ENCODE measurements around the gene TSPAN9.

TSPAN9 gene

DNA sequence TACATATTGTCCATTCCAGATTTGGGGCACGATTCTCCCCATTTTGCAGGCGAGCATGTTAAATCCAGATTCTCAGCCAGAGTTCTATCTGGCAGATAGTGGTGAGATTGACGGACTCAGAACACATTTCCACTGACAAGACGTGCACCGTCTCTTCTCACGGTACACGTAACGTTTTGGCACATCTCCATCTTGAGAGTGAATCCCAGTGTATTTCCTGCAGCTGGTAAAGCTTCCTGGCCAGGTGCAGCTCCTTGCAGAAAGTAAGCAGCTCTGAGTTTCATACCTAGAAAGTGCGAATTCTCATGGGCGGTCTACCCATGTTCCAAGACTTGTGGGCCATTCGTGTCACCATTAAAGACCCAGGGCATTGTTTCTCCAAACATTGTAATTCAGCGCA, 102.6 kb downstream of the TSPAN9 start:
- DNase-seq (ENCODE audit: extremely low read depth in 1 of 2, low read depth in 1 of 2) = no peak

DNA sequence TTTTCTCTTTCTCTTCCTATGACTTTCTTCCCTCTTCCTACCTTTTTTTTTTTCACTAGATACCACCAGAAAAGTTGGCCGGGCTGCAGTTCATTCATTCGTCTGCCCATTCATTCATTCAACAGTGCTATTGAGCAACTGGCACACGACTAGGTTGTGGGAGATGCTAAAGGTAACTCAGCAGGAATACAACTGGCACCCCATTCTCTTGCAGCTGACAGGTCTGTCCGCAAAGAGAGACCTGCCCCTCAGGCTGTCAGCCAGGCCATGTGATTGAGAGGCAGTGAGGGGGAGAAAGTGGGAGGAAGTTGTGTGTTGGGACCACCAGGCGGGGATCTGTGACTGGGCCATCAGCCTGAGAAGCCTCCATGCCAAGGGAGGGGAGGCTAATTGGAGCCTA, 105.2 kb downstream of the TSPAN9 start:
- DNase-seq (ENCODE audit: extremely low read depth in 1 of 2, low read depth in 1 of 2) = no peak

DNA sequence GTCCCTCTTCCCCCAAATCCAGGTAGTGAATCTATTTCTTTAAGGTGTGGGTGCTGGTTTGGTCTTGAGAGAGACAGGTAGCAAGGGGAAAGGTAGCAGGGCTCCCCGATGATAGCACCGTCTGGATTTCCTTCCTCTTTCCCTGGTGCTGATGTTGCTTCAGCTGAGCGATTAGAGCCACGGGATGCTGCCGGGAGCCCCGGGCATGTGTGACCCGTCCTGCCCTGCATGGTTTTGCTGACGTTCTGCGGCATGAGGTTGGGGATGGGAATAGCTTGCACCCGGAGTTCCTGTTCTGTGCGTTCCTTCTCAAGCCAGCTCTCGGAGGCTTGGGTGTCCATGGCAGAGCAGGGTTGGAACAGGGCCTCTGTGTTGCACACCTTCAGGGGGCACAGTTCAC, 107.3 kb downstream of the TSPAN9 start:
- DNase-seq (ENCODE audit: extremely low read depth in 1 of 2, low read depth in 1 of 2) = no peak

DNA sequence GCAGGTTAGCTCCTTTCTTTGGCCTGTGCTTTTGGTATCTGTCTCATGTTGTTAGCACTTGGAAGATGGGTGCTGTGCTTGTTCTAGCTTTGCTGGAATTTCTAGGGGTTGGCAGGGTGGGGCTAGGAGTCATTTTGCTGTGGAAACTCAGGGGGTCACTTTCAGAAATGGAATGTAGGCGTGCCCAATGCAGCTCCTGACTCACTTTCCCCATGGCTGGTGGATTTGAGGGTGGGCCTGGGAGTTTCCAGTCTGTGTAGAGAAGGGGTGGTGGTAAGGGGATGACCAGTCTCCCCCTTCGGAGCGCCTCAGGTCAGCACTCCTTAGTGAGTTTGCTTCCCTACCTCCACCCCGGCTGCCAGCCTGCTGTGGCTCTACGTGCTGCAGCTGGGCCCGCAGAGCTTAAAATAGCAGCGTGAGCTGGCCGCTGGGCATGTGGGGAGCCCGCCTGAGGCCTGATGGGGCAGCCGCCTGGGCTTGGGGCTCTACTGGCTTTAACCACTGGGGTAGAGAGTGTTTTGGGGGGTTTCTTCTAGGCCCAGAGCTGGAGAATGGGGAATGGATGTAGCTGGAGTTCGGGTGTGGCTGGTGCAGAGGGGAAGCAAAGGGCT, 108.2 kb downstream of the TSPAN9 start:
- DNase-seq (ENCODE audit: extremely low read depth in 1 of 2, low read depth in 1 of 2) = no peak

DNA sequence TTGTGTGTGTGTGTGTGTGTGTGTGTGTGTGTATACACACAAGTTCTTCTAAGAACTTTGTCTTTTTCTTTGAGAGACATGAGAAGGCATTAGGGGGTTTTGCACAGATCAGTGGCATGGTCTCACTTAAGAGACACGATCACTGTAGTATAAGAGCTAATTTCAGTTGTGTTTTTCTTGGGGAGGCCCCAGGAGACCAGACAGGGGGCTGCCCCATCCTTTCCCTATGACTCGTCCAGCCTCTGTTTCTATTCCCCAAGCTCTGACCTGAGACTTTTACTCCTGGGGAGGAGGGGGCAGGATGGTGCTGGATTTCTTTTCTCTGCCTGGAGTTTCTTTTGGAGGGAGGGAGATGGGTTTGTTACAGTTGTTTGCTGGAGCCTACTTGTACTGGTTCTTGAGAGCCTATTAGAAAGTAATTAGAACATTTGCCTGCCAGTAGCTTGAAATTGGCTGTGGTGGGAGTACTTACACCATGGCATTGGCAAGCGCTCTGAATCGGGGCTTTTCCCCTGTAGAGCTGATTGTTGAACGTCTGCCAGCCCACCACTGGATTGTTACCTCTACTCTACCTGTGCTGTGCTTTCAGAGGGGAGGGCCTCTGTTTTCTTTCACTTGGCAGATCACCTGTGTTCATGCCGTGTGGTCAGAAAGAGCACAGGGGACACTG, 109.5 kb downstream of the TSPAN9 start:
- no peak for DNase-seq (ENCODE audit: extremely low read depth in 1 of 2, low read depth in 1 of 2)

DNA sequence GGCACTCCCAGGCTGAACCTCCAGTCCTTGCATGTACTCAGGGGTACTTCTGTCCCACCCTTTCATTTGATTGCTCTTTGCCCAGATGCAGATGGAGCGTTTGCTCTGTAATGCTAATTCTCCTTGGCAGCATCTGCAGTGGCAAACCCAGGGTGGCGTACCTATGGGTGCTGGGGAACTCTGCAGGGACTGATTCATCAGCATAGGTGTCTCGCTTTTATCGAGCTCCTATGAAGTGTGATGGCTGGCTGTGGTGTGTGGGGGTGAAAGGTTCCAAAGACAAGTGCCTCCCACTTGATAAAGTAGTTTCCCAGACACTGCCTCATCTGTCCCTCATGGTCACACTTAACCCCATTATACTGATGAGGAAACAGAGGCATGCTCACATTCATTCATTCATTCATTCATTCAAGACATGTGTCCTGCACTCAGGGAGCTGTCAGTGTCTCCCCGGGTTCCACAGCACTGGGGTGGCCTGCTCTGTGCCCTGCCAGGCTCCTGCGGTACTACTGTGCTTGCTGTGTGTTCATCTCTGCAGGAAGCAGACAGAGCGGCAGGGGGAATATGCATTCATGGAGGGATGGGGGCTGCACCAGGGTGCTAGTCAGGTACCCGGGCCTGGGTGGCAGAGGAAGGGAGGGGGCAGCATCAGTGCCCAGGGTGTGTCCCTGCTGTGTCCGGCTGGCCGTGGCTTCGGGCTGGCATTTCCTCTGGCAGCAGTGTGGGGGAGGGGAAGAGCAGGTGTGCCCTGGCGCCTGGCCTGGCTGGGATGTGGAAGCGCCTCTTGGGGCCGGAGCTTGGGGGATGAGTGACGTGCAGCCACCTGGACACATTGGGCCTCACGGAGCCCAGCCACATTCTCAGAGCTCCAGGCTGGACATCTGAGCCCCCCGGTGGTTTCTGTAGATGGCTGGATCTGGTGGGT, 110.9 kb downstream of the TSPAN9 start:
- DNase-seq (ENCODE audit: extremely low read depth in 1 of 2, low read depth in 1 of 2) = no peak

DNA sequence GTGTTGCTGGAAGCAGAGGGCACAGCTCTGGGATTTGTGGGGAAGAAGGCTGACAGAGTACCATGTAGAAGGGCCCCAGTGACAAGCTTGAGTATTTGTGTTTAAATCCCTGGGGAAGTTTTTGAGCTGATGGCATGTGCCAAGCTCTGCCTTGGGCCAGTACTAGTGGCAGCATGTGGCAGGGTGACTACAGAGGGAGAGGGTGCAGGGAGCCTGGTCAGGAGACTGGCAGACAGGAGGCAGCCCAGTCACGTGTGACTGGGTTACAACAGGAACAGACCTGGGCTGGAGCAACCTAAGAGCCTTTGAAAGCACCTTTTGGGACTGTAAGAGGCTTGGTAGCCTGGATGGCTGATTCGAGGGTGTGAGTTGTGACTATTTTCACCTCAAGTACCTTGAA, 112.1 kb downstream of the TSPAN9 start:
- DNase-seq (ENCODE audit: extremely low read depth in 1 of 2, low read depth in 1 of 2) = no peak

DNA sequence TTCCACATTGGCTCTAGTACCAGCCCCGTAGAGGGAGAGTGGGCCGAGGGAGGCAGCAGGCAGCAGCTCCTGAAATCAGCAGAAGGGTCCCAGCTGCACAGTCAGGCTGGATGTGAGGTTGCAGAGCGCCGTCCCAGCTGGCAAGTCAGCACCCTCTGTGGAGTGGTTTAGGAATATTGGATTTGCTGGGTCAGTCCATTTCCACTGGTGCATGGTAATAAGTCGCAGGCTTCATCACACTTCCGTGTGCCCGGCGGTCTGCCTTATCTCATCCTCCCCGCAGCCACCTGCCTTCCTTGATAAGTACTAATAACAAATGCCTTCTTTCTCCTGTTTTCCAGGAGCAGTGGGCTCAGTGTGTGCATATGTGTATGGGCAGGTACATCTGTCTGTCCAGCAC, 112.9 kb downstream of the TSPAN9 start:
- DNase-seq (ENCODE audit: extremely low read depth in 1 of 2, low read depth in 1 of 2) = no peak

DNA sequence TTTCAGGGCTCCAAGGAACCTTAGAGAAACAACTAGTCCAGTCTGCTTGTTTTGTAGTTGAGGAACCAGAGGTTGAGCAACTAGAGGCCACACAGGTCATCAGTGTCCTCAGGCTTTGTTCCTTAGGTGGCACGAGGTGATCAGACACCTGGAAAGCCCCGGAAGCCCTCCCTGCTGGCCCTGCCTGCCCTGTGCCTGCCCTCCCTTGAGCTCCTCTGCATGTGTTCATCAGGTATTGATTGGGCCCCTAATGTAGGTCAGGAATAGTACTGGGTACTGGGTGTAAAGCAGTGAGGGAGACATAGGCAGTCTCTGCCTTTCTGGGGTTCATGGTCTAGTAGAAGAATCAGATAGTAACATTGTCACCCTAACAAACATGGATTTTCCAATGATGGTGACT, 114.3 kb downstream of the TSPAN9 start:
- DNase-seq (ENCODE audit: extremely low read depth in 1 of 2, low read depth in 1 of 2) = no peak

DNA sequence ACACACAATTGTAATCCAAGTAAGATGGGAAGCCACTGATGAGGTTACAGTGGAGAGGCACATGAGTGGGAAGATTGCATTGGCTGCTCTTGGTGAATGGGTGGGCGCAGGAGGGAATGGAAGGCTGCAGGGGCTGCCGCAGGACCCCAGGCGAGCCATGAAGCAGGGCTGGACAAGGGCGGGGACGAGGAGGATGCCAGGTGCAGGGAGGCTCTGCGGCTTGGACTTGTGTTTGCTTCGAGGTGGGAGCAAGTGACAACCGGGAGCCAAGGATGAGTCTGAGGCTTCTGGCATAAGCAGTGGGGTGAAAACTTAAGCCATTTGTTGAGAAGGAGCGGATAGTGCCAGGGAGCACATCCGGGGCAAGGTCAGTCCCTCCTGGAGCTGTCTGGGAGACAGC, 115.0 kb downstream of the TSPAN9 start:
- no peak for DNase-seq (ENCODE audit: extremely low read depth in 1 of 2, low read depth in 1 of 2)

DNA sequence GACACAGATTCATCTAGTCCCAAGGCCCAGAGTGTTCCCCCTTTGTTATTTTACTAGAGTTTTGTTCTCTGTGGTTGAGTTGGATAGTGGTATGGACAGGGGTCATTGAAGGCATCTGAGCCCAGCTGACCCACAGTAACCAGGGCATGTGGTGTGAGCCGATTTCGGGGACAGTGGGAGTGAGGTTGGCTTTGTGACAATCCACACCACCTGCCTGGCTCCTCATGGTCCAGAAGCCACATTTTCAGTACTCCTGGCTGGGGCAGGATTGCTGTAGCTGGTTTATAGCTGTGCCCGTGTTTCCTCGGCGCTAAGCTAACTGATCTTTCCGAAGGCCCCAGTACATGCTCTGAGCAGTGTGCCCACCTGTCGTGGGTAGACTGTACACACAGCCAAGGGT, 116.0 kb downstream of the TSPAN9 start:
- no peak for DNase-seq (ENCODE audit: extremely low read depth in 1 of 2, low read depth in 1 of 2)

DNA sequence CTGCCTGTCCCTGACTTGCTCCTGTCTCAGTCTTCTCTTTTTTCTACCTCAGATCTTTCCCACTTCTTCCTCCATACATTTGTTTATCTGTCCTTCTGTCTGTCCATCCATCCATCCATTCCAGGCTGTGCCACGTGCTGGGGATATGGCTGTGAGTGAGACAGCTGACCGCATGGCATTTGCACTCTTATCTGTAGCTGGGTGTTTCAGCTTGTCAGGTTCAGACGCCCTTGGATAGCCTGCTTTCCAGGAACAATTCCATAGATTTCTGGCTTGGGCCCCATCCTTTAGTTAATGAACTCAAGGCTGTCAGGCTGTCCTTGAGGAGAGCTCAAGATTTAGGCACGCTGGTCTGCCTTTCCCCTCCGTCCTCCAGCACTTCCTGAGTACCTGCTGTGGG, 116.6 kb downstream of the TSPAN9 start:
- no peak for DNase-seq (ENCODE audit: extremely low read depth in 1 of 2, low read depth in 1 of 2)

DNA sequence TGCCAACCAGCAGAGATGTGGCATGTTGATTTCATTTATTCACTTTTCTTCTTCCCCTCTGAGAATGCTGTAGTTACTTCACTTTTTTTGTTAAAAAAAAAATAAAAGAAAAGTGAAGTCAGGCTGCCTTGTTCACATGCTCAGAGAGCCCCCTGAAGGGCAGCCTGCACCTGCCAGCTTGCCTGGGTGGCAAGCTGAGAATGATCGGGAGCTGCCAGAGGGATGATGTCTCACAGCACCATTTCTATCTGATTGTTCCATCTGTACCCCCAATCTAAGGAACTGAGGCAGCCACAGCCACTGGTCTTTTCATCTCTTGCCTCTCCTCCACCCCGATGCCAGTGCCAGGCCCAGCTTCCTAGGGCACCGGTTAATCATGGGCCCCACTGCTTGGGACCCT, 118.2 kb downstream of the TSPAN9 start:
- DNase-seq (ENCODE audit: extremely low read depth in 1 of 2, low read depth in 1 of 2) = no peak

DNA sequence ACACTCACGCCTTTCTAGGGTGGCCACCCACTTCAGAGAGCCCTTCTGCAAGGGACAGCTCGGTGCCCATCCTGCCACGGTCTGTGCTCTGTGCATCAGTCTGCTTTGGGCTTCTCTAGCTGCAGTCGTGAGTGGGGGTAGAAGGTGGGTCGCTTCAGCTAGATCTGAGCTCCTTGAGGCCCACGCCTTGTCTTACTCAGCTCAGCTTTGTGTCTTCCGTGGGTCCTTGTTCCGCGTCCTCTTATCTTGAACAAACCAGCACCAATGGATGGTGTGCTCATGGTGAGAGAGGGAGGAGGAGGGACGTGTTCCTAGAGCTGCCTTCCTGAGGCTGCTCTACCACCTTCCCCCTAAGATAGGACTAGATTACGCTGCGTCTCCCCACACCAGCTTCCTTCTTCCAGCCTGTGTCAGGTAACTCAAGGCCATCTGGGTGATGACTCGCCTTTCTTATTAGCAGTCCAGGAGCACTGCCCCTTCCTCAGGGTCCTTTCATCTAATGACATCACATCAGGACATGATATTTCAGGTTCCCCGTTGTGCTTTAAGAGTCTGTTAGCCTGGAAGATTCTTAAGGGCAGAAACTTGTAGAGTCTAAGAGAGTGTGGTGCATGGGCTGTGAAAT, 118.8 kb downstream of the TSPAN9 start:
- DNase-seq (ENCODE audit: extremely low read depth in 1 of 2, low read depth in 1 of 2) = no peak

DNA sequence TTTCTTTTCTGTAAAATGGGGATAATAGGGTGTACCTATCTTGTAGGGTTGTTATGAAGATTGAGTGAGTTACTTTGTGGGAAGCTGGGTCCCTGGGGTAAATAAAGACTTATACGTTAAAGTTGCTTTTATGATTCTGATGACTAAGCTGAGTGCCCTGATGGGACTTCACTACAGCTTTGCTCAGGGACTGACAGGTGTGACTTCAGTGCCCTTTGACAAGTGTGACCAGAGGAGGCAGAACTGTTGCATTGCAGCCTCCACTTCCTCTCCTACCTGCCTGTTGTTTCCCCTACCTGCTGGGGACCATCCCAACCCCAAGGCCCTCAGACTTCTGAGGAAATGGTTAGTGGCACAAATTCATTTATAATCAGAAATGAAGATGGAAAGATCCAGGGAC, 119.3 kb downstream of the TSPAN9 start:
- DNase-seq (ENCODE audit: extremely low read depth in 1 of 2, low read depth in 1 of 2) = no peak

DNA sequence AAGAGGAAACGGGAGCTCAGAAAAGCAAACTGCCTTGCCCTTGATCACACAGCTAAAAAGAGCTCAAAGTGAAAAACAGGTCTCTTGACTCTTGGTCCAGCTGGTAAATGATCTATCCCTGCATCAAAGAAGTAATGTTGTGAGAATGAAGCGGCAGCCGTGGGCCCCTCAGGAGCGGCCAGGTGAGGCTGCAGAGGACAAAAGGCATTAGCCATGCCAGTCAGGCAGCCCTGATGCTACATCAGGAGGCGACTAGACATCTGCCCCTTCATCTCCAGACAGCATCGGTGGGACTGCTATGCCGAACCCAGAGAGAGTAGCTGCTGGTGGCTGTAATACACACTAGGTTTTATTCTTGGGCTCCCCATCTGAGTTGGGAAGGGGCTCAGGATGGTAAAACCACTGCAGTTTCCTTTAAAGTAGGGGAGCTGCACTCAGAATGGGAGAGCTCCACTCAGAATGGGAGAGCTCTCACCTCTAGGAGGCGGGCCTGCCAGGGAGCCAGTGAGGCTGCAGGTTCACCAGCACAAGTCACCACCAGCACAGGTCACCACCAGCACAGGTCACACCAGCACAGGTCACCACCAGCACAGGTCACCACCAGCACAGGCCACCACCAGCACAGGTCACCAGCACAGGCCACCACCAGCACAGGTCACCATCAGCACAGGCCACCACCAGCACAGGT, 120.1 kb downstream of the TSPAN9 start:
- no peak for DNase-seq (ENCODE audit: extremely low read depth in 1 of 2, low read depth in 1 of 2)

DNA sequence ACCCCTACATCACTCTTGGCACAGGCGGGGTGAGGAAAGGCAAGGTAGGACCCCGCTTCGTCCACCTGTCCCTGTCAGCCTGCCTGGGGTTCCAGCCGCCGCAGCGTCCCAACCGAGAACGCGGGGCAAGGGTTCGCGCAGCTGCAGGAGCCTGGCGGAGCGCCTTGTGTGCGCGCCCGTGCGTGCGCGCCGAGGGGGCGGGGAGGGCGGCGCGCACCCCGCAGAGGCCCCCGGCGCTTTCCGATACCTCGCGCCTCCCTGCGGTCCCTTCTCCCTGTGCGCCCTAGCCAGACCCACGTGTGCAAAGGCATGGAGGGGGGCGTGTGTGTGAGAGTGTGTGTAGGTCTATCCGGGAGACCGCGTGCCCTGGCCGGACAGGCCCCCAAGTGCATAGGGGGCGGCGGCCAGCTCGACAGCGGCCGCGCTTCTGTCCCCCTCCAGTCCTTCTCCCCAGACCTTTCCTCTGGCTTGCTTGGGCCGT, 122.4 kb downstream of the TSPAN9 start:
- DNase-seq (ENCODE audit: extremely low read depth in 1 of 2, low read depth in 1 of 2) = no peak

DNA sequence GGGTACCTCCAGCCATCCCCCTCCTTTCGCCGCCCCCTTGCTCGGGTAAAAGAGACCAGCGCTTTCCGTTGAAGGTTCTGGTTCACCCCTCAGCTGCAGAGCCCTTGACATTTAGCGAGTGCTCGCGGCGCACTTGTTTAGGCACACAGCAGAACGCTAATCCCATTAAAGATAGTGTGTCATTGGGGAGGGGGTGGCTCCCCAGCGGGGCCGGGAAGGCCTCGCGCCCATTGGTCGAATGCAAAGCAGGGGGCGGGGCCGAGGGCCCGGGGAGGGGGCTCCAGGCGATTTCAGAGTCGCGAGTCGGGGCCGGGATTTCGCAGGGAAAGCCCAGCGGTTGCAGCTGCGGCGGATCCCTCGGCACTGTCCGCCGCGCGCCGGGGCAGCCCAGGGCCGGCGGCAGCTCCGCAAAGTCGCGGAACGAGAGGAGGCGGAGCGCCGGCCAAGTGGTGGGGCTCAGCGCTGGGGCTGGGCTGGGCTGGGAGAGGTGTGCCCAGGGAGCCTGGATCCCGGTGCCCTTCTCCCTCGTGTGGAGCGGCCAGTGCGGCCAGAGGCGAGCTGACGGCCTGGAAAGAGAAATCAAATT, 122.9 kb downstream of the TSPAN9 start:
- DNase-seq (ENCODE audit: extremely low read depth in 1 of 2, low read depth in 1 of 2) = no peak

DNA sequence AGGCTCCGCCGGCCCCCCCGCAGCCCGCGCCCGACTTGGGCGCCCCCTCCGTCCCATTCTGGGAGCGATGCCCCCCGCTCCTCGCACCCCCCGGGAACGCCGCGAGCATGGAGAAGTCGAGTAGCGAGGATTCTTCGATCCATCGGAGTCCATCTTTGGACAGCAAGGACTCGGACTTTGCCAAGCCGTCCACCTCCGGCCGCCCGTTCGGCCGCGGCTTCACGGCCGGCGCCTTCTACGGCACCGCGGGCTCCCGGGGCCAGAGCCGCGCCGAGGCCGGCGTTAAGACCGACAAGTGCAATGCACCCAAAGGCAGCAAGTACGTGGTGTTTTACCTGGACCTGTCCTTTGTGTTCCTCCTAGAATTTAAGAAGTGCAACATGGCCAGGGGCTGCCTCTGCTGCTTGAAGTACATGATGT, 123.6 kb downstream of the TSPAN9 start:
- no peak for DNase-seq (ENCODE audit: extremely low read depth in 1 of 2, low read depth in 1 of 2)

DNA sequence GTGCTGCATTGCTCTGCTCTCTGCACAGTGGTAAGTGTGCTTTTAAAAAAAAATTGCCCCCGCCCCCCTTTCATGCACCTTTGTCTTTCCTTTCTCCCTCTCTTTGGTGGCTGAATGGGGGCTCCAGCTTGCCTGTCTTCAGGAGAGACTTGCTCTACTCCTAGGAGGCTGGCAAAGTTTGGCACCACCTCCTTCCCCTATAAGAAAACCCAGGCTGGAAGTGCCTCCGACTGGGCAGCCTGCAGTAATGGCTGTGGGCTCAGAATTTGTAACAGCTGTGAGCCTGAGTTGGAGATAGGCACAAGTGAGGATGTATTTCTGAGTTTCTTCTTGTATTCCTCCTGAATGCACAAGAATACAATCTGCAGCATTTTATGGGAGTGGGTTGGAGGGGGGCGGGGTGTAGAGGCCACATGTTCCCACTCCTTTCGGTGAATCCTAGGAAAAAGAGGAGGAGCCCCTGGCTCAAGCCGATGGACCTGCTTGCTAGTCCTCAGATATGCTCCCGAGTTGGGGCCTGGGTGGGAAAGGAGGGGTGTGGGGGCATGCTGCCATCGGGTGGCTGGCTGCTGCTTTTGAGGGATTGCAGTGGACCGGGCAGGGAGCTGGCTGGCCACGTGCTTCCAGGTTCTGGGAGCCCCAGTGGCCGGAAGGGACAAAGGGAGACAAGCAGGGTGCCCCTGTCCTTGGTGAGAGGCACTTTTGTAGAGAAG, 124.3 kb downstream of the TSPAN9 start:
- no peak for DNase-seq (ENCODE audit: extremely low read depth in 1 of 2, low read depth in 1 of 2)
